Measurements from ENCODE around the gene SLC38A8.

The SLC38A8 gene

GRCh38 chr16:84031556-84031955, 11.0 kb downstream of the SLC38A8 start:
- DNase-seq (ENCODE audit: low spot score) = no peak

- no peak for DNase-seq (ENCODE audit: low spot score)
Measured at GRCh38 chr16:84029297-84030047, 13.1 kb downstream of the SLC38A8 start.

GRCh38 chr16:84027625-84028024, 15.0 kb downstream of the SLC38A8 start:
- no peak for DNase-seq (ENCODE audit: low spot score)

GRCh38 chr16:84026606-84027005, 16.0 kb downstream of the SLC38A8 start:
- no peak for DNase-seq (ENCODE audit: low spot score)

- no peak for DNase-seq (ENCODE audit: low spot score)
Measured at GRCh38 chr16:84024854-84025253, 17.7 kb downstream of the SLC38A8 start.

GRCh38 chr16:84022644-84023043, 20.0 kb downstream of the SLC38A8 start:
- no peak for DNase-seq (ENCODE audit: low spot score)

GRCh38 chr16:84021488-84021887, 21.1 kb downstream of the SLC38A8 start:
- DNase-seq (ENCODE audit: low spot score) = no peak

- no peak for DNase-seq (ENCODE audit: low spot score)
Measured at GRCh38 chr16:84020353-84020752, 22.2 kb downstream of the SLC38A8 start.

GRCh38 chr16:84018710-84019109, 23.9 kb downstream of the SLC38A8 start:
- no peak for DNase-seq (ENCODE audit: low spot score)

GRCh38 chr16:84016477-84016876, 26.1 kb downstream of the SLC38A8 start:
- DNase-seq (ENCODE audit: low spot score) = no peak

- DNase-seq (ENCODE audit: low spot score) = no peak
Measured at GRCh38 chr16:84015399-84015798, 27.2 kb downstream of the SLC38A8 start.

- no peak for DNase-seq (ENCODE audit: low spot score)
Measured at GRCh38 chr16:84014570-84015327, 27.8 kb downstream of the SLC38A8 start.

GRCh38 chr16:84013787-84014569, 28.6 kb downstream of the SLC38A8 start:
- DNase-seq (ENCODE audit: low spot score) = peak; percentile 86

- DNase-seq (ENCODE audit: low spot score) = no peak
Measured at GRCh38 chr16:84009282-84009681, 33.3 kb downstream of the SLC38A8 start.

GRCh38 chr16:84007965-84008364, 34.6 kb downstream of the SLC38A8 start:
- no peak for DNase-seq (ENCODE audit: low spot score)

- no peak for DNase-seq (ENCODE audit: low spot score)
Measured at GRCh38 chr16:84007520-84007919, 35.1 kb downstream of the SLC38A8 start.

GRCh38 chr16:84005391-84005790, 37.2 kb downstream of the SLC38A8 start:
- no peak for DNase-seq (ENCODE audit: low spot score)

GRCh38 chr16:84004442-84004841, 38.2 kb downstream of the SLC38A8 start:
- DNase-seq (ENCODE audit: low spot score) = no peak

GRCh38 chr16:84003038-84003437, 39.6 kb downstream of the SLC38A8 start:
- DNase-seq (ENCODE audit: low spot score) = no peak

GRCh38 chr16:84001726-84002125, 40.9 kb downstream of the SLC38A8 start:
- DNase-seq (ENCODE audit: low spot score) = no peak

GRCh38 chr16:84000989-84001642, 41.5 kb downstream of the SLC38A8 start:
- DNase-seq (ENCODE audit: low spot score) = no peak

GRCh38 chr16:83998091-83998490, 44.5 kb downstream of the SLC38A8 start:
- no peak for DNase-seq (ENCODE audit: low spot score)

Data from COLO829 (cell line).